Measurements from ENCODE around the gene RERE. TPM values are rescaled to one million over a fixed set of nuclear protein-coding genes. Genes with fewer than 3 reads are reported as not detected.
A peak's percentile ranks its signal among the peaks of the same experiment; 100 is the strongest.

RERE gene
- total RNA-seq, 1 donor from 2014 or later, result 88.5 TPM

GRCh38 chr1:8660411-8660828 is 157.0 kb downstream of the RERE start:
- no peak for DNase-seq
- peak; percentile 27 to 50 for ATAC-seq

GRCh38 chr1:8659593-8659992 is 157.8 kb downstream of the RERE start:
- Histone ChIP-seq H3K4me1 (peaks cover 56% of the 10 kb centered on the region), H3K36me3 (peaks cover 11% of the 10 kb centered on the region), H3K9me3 (no peaks in the 10 kb centered on the region), H3K4me3 (no peak overlapping the region), H3K27ac (no peak overlapping the region), H3K27me3 (ENCODE audit: low read depth) (no peaks in the 10 kb centered on the region)
- TF ChIP-seq CTCF (IDR thresholded peaks at IDR 0.05), result no peak
- DNase-seq, result no peak
- intact Hi-C loops (cut with DNase I), result no loop called here
- ATAC-seq, result no peak

More at GRCh38 chr1:8660411-8660828, 157.0 kb downstream of the RERE start:
- Histone ChIP-seq H3K9me3 (no peaks in the 10 kb centered on the region), H3K27ac (no peak overlapping the region), H3K4me3 (no peak overlapping the region), H3K4me1 (peaks cover 64% of the 10 kb centered on the region), H3K27me3 (ENCODE audit: low read depth) (no peaks in the 10 kb centered on the region), H3K36me3 (peaks cover 6% of the 10 kb centered on the region)
- intact Hi-C loops (cut with DNase I), result no loop called here
- TF ChIP-seq CTCF (IDR thresholded peaks at IDR 0.05), result no peak

- no peak overlapping the region for H3K4me3 ChIP-seq
- no peaks in the 10 kb centered on the region for H3K27me3 ChIP-seq (ENCODE audit: low read depth)
- DNase-seq (no peak), ATAC-seq (no peak)
- H3K9me3 ChIP-seq, result no peaks in the 10 kb centered on the region
- H3K27ac ChIP-seq, result no peak overlapping the region
- TF ChIP-seq CTCF (IDR thresholded peaks at IDR 0.05), result no peak
- intact Hi-C loops (cut with DNase I), result no loop called here
- H3K36me3 ChIP-seq, result peaks cover 11% of the 10 kb centered on the region
- H3K4me1 ChIP-seq, result peaks cover 21% of the 10 kb centered on the region
These were observed 163.6 kb downstream of the RERE start for GRCh38 chr1:8653878-8654277.

GRCh38 chr1:8652467-8653046 is 164.9 kb downstream of the RERE start:
- ATAC-seq (peak in 1 of 2 donors; percentile 21), DNase-seq (no peak)
- Histone ChIP-seq H3K27ac (no peak overlapping the region), H3K36me3 (peaks cover 11% of the 10 kb centered on the region), H3K27me3 (ENCODE audit: low read depth) (no peaks in the 10 kb centered on the region), H3K4me3 (no peak overlapping the region), H3K4me1 (peaks cover 32% of the 10 kb centered on the region), H3K9me3 (no peaks in the 10 kb centered on the region)
- intact Hi-C loops (cut with DNase I), result no loop called here
- TF ChIP-seq CTCF (IDR thresholded peaks at IDR 0.05), result no peak

- intact Hi-C loops (cut with DNase I), result no loop called here
- peak in 1 of 2 donors; percentile 56 for ATAC-seq
- no peak for DNase-seq
- H3K27me3 ChIP-seq (ENCODE audit: low read depth), result no peaks in the 10 kb centered on the region
- peaks cover 36% of the 10 kb centered on the region for H3K4me1 ChIP-seq
- H3K4me3 ChIP-seq, result no peak overlapping the region
- H3K36me3 ChIP-seq, result peaks cover 11% of the 10 kb centered on the region
- H3K27ac ChIP-seq, result peak overlapping the region; percentile 4
- no peaks in the 10 kb centered on the region for H3K9me3 ChIP-seq
- TF ChIP-seq CTCF (IDR thresholded peaks at IDR 0.05), result no peak
These were observed 165.5 kb downstream of the RERE start for GRCh38 chr1:8651962-8652361.

Measured in lower lobe of right lung (tissue), 2 donors.